Tibial nerve (tissue), 4 donors: ENCODE results near the gene TBCCD1. TPM values are rescaled to one million over a fixed set of nuclear protein-coding genes. Genes with fewer than 3 reads are reported as not detected.
"Not testable (repeated sequence)": the region's sequence is repeated elsewhere in the genome, so short reads cannot be mapped to it uniquely, and the experiment has no call there.

Experiments used
- DNase-seq, 2 donors: peaks; one replicate each; pipeline ENCODE4 v3.0.0-alpha.2; 2019; ENCODE audit warnings: low spot score in 2 of 2
- H3K27ac ChIP-seq, 4 donors: fragments of 200-600 bp; sonication (generic) in 3 of 4; one replicate each; pipeline ENCODE4 v1.5.1; 2017 to 2019; ENCODE audit warnings: mild to moderate bottlenecking in 1 of 4
- H3K27me3 ChIP-seq, 2 donors: fragments of 200-600 bp; sonication (generic) in 1 of 2; one replicate each; pipeline versions ENCODE4 v1.5.1 to v1.6.0; 2017 to 2019
- H3K36me3 ChIP-seq, 3 donors: fragments of 200-600 bp; sonication (generic); one replicate each; pipeline ENCODE4 v1.5.1; 2018 to 2019
- H3K4me1 ChIP-seq, 4 donors: fragments of 200-600 bp; sonication (generic) in 3 of 4; one replicate each; pipeline ENCODE4 v1.5.1; 2017 to 2019
- H3K4me3 ChIP-seq, 4 donors: fragments of 200-600 bp; sonication (generic) in 3 of 4; one replicate each; pipeline ENCODE4 v1.5.1; 2017 to 2019; ENCODE audit warnings: mild to moderate bottlenecking in 1 of 4, moderate library complexity in 1 of 4
- H3K9me3 ChIP-seq, 4 donors: fragments of 200-600 bp; sonication (generic) in 3 of 4; one replicate each; pipeline ENCODE4 v1.5.1; 2017 to 2019
- CTCF ChIP-seq, 5 experiments: fragments of 200-600 bp in 3 of 5; fragments of 450-650 bp in 2 of 5; sonication (generic) in 3 of 5; IDR thresholded peaks; one replicate each; pipeline ENCODE4 v1.5.1; 2016 to 2019; ENCODE audit warnings: antibody characterized with exemption in 5 of 5, mild to moderate bottlenecking in 3 of 5, moderate library complexity in 2 of 5
- EP300 ChIP-seq, 2 donors: sonication (generic); formaldehyde crosslinking; IDR thresholded peaks; one replicate each; pipeline ENCODE4 v1.6.1; 2017; ENCODE audit warnings: antibody characterized with exemption in 2 of 2, mild to moderate bottlenecking in 1 of 2
- POLR2A ChIP-seq, 2 donors: fragments of 450-650 bp; IDR thresholded peaks; one replicate each; pipeline ENCODE4 v1.6.1; 2017; ENCODE audit warnings: antibody characterized with exemption in 2 of 2, mild to moderate bottlenecking in 2 of 2, moderate library complexity in 2 of 2
- WGBS, 2 donors: methylation state at CpG; one replicate each; pipeline ENCODE4 v1.1.5; 2018; 5-methylcytosine and 5-hydroxymethylcytosine counted together
- total RNA-seq, 4 donors: library from RNA; depleted of rRNA; stranded (reverse); fragments of >200 nt; gene quantifications; one replicate each; pipeline ENCODE4 v1.1.0, GENCODE V29; 2016

The TBCCD1 gene
- total RNA-seq, 4 donors from 2014 or later = 10.5 to 17.0 (median 11.4) TPM

DNA sequence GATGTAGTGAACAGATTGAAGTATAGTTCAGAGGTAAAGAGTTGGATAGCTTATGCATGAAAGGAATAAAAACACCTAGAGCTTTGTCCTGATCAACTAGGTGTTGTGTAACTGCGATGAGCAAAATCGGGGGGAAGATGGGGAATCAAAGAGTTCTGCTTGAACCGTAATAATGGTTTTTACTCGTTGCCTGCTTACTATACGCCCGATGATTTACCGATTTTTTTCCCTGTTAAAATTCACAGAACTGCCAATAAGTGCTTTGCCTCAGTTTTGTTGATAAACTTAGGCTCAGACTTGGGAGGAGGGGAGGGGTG lies 2.6 kb upstream of the TBCCD1 start:
- Histone ChIP-seq H3K4me1 (peaks cover 0 to 56% (median 20%) of the 10 kb centered on the region in 4 donors), H3K4me3 (peak overlapping the region; percentile 34 to 91 (median 68)), H3K36me3 (peaks cover 0 to 24% (median 0%) of the 10 kb centered on the region in 3 donors), H3K27ac (peak overlapping the region; percentile 50 to 97 (median 76)), H3K9me3 (no peaks in the 10 kb centered on the region), H3K27me3 (no peaks in the 10 kb centered on the region)
- 4 to 8% methylated on average over 7 of the region's 7 CpGs for WGBS, 2 donors
- TF ChIP-seq CTCF (IDR thresholded peaks at IDR 0.05) = no peak
- no peak for TF ChIP-seq POLR2A (IDR thresholded peaks at IDR 0.05)
- no peak for TF ChIP-seq EP300 (IDR thresholded peaks at IDR 0.05)
- DNase-seq = no peak

DNA sequence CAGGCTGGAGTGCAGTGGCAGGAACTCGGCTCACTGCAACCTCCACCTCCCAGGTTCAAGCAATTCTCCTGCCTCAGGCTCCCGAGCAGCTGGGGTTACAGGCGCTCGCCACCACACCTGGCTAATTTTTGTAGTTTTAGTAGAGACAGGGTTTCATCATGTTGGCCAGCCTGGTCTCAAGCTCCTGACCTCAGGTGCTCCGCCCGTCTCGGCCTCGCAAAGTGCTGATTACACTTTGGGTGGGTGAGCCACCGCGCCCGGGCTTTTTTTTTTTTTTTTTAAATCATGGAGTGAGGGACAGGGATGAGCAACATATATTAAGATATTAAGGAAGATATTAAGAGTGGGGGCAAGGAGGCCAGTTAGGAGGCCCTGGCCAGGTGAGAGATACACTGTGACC lies 2.2 kb upstream of the TBCCD1 start:
- H3K27me3 ChIP-seq = not testable (repeated sequence)

GRCh38 chr3:186566772-186567071 lies 417 bp downstream of the TBCCD1 start:
- no peak for TF ChIP-seq POLR2A (IDR thresholded peaks at IDR 0.05)
- no peak for TF ChIP-seq CTCF (IDR thresholded peaks at IDR 0.05)
- TF ChIP-seq EP300 (IDR thresholded peaks at IDR 0.05) = no peak
- WGBS, 2 donors = 0% methylated on average over 8 to 12 of the region's 14 CpGs
- Histone ChIP-seq H3K4me1 (peaks cover 0 to 76% (median 20%) of the 10 kb centered on the region in 4 donors), H3K27ac (peak overlapping the region; percentile 56 to 93 (median 86)), H3K9me3 (no peaks in the 10 kb centered on the region), H3K36me3 (peaks cover 0 to 8% (median 0%) of the 10 kb centered on the region in 3 donors), H3K4me3 (peak overlapping the region; percentile 77 to 92 (median 86)), H3K27me3 (no peaks in the 10 kb centered on the region)
- DNase-seq = no peak

More for the DNA sequence above, 2.2 kb upstream of the TBCCD1 start:
- 88 to 90% methylated on average over 11 of the region's 11 CpGs for WGBS, 2 donors
- H3K4me1 ChIP-seq = peaks cover 0 to 60% (median 20%) of the 10 kb centered on the region in 4 donors
- not testable (repeated sequence) for H3K9me3 ChIP-seq, DNase-seq
- H3K36me3 ChIP-seq = peaks cover 0 to 20% (median 0%) of the 10 kb centered on the region in 3 donors
- H3K27ac ChIP-seq = peak overlapping the region in 2 of 4 donors; percentile 76 to 97
- H3K4me3 ChIP-seq = peak overlapping the region in 3 of 4 donors; percentile 34 to 91 (median 54)

DNA sequence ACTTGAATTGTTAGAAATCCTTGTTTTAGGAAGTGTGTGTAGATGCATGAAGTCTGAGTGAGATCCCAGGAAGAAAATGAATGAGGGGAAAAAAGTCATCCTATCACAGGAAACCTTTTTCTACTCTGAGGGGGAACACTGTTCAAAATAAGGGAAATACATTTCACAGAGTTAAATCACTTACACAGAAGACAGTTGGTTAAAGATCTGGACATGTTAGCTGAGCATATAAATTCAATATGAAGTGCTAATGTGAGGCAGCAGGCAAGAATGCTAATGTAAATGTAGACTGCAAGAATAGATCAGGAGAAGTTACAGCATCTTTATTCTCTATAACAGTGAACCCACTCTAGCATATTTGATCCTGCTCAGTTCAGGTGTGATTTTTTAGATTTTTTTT lies 2.6 kb downstream of the TBCCD1 start:
- no peaks in the 10 kb centered on the region for H3K9me3 ChIP-seq
- peaks cover 0 to 13% (median 0%) of the 10 kb centered on the region in 3 donors for H3K36me3 ChIP-seq
- no peak for DNase-seq
- H3K27me3 ChIP-seq = no peaks in the 10 kb centered on the region
- no peak for TF ChIP-seq EP300 (IDR thresholded peaks at IDR 0.05)
- no peak for TF ChIP-seq CTCF (IDR thresholded peaks at IDR 0.05)
- no peak for TF ChIP-seq POLR2A (IDR thresholded peaks at IDR 0.05)
- no peak overlapping the region for H3K27ac ChIP-seq
- no peak overlapping the region for H3K4me3 ChIP-seq
- peaks cover 0 to 73% (median 13%) of the 10 kb centered on the region in 4 donors for H3K4me1 ChIP-seq

DNA sequence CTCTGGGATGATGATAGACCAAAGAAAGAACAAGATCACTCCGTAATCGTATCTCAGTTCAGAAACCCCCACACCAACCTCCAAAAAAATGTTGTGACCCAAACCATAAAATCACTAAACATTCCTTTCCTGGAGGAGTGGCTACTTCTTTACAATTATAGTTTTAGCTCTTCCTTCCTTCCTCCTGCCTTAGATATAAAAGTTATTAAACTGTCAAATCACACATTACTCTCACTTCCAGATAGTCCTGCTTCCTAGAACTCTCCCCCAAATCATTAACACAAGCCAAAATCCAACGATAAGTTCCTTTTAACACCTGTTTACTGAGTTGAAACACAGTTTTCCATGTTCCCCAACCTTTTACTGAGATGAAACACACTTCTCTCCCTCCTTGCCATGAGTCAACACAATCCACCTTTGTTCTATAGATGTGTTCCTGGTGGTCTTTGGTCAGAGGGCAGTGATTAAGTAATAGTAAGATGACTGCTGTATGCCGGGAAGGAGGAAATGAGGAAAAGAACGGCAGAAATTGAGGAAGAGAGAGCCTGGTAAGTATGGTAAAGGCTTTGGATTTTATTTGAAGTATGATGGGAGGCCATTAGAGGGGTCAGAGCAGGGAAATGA lies 14.6 kb downstream of the TBCCD1 start:
- WGBS, 2 donors = 57 to 59% methylated on average over 5 of the region's 5 CpGs
- H3K4me3 ChIP-seq = no peak overlapping the region
- peaks cover 0 to 98% (median 9%) of the 10 kb centered on the region in 3 donors for H3K36me3 ChIP-seq

More for the DNA sequence above, 14.6 kb downstream of the TBCCD1 start:
- H3K4me1 ChIP-seq = no peaks in the 10 kb centered on the region
- H3K27me3 ChIP-seq = no peaks in the 10 kb centered on the region
- no peak overlapping the region for H3K27ac ChIP-seq
- TF ChIP-seq POLR2A (IDR thresholded peaks at IDR 0.05) (no peak), CTCF (IDR thresholded peaks at IDR 0.05) (no peak), EP300 (IDR thresholded peaks at IDR 0.05) (no peak)
- no peak for DNase-seq
- no peaks in the 10 kb centered on the region for H3K9me3 ChIP-seq
